ENCODE measurements around the gene PET117.
"Not testable (repeated sequence)": the region's sequence is repeated elsewhere in the genome, so short reads cannot be mapped to it uniquely, and the experiment has no call there.

Gene PET117

GRCh38 chr20:18094191-18094590, 43.5 kb upstream of the PET117 start:
- TF ChIP-seq, protein P1, sequence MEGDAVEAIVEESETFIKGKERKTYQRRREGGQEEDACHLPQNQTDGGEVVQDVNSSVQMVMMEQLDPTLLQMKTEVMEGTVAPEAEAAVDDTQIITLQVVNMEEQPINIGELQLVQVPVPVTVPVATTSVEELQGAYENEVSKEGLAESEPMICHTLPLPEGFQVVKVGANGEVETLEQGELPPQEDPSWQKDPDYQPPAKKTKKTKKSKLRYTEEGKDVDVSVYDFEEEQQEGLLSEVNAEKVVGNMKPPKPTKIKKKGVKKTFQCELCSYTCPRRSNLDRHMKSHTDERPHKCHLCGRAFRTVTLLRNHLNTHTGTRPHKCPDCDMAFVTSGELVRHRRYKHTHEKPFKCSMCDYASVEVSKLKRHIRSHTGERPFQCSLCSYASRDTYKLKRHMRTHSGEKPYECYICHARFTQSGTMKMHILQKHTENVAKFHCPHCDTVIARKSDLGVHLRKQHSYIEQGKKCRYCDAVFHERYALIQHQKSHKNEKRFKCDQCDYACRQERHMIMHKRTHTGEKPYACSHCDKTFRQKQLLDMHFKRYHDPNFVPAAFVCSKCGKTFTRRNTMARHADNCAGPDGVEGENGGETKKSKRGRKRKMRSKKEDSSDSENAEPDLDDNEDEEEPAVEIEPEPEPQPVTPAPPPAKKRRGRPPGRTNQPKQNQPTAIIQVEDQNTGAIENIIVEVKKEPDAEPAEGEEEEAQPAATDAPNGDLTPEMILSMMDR (IDR thresholded peaks at IDR 0.05; ENCODE audit: borderline replicate concordance, insufficient read depth, low read depth, low read length): no peak
- H3K4me3 ChIP-seq (ENCODE audit: low read depth, low read length): no peak overlapping the region

DNA sequence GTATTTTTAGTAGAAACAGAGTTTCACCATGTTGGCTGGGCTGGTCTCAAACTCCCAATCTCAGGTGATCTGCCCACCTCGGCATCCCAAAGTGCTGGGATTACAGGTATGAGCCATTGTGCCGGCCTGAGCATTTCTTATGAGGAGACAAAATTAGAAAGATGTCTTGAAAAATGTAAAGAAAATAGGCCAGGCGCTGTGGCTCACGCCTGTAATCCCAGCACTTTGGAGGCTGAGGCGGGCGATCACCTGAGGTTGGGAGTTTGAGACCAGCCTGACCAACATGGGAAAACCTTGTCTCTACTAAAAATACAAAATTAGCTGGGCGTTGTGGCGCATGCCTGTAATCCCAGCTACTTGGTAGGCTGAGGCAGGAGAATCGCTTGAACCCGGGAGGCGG, 37.1 kb upstream of the PET117 start:
- not testable (repeated sequence) for H3K4me3 ChIP-seq (ENCODE audit: low read depth, low read length)

DNA sequence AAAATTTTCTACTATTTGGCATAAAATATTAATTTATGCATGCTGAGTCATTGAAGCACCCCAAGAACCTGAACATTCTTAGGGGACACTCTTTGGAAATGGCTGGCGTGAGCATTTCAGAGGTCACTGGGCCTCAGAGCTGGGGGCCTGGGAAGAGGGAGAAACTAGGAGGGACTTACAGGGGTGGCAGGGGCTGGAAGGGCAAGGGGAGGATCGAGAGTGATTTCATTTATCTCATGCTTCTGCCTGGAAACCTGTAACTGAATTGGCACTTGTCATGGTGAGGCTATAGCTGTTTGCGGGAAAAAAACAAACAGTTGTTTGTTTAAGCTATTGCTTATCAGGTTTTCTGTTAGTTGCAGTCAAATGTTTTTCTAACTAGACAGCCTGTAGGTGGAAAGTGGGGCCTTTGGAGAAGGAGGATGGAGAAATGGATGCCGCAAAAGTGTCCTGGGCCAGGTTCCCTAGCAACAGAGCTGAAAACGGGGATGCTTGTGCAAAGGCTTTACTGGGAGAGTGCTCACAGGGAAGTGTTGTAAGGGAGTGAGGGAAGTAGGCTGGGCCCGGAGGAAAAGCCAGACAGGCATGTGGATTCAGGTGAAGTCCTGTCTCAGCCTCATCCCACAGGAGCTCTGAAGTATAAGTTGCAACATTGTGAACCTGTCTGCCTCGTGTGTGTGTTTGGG, 36.4 kb upstream of the PET117 start:
- TF ChIP-seq, protein P1 (IDR thresholded peaks at IDR 0.05; ENCODE audit: borderline replicate concordance, insufficient read depth, low read depth, low read length): no peak
- H3K4me3 ChIP-seq (ENCODE audit: low read depth, low read length): no peak overlapping the region

DNA sequence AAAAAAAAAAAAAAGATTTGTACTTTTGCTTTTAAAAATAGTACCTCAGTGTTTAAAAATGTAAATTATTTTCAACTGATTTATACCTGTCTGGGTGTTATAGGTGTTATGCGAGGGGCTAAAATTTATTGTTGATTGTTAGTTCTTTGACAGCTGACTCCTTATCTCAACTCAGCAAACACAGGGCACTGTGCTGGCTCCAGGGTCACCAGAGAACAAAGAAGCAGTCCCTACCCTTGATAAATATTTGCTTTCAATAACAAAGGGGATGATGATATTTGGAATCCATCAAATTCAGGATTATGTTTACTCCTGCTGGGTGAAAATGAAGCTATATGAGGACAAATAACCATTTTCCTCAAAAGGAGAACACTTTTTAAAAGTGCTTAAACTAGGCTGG, 34.2 kb upstream of the PET117 start:
- no peak overlapping the region for H3K4me3 ChIP-seq (ENCODE audit: low read depth, low read length)
- TF ChIP-seq, protein P1 (IDR thresholded peaks at IDR 0.05; ENCODE audit: borderline replicate concordance, insufficient read depth, low read depth, low read length): no peak

DNA sequence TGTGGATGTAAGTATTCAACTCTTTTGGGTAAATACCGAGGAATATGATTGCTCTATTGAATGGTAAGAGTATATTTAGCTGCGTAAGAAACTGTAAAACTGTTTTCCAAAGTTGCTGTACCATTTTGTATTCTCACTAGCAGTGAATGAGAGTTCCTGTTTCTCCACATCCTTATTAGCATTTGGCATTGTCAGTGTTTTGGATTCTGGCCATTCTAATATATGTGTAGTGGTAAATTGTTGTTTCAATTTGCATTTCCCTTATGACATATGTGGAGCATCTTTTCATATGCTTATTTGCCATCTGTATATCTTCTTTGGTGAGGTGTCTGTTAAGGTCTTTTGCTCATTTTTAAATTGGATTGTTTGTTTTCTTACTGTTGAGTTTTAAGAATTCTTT, 29.3 kb upstream of the PET117 start:
- no peak overlapping the region for H3K4me3 ChIP-seq (ENCODE audit: low read depth, low read length)
- TF ChIP-seq, protein P1 (IDR thresholded peaks at IDR 0.05; ENCODE audit: borderline replicate concordance, insufficient read depth, low read depth, low read length): no peak

- H3K4me3 ChIP-seq (ENCODE audit: low read depth, low read length): not testable (repeated sequence)
These were observed 9.1 kb upstream of the PET117 start for GRCh38 chr20:18128574-18128973.

GRCh38 chr20:18132663-18133062, 5.0 kb upstream of the PET117 start:
- H3K4me3 ChIP-seq (ENCODE audit: low read depth, low read length): no peak overlapping the region
- TF ChIP-seq, protein P1 (IDR thresholded peaks at IDR 0.05; ENCODE audit: borderline replicate concordance, insufficient read depth, low read depth, low read length): no peak

DNA sequence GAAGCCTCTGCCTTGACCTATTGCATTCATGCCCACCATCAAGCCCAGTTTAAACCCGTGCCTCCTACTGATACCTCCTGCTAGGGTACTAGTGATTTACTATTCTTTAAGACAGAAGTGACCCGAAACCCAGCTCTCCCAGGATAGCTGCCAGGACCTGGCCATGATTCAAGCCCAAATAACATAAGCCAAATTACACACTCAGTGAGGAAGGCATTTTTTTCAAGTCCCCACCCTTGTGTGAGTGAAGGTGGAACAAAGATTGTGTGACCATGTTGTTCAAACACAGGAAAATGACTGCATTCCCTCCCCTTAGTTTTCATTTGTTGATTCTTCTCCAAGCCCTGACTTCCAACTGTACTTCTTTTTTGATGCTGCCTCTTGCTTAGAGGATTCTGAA, 3.7 kb upstream of the PET117 start:
- no peak overlapping the region for H3K4me3 ChIP-seq (ENCODE audit: low read depth, low read length)
- TF ChIP-seq, protein P1 (IDR thresholded peaks at IDR 0.05; ENCODE audit: borderline replicate concordance, insufficient read depth, low read depth, low read length): no peak

All from GM12875 (cell line).